Measurements from ENCODE around the gene BPIFB1. TPM values are rescaled to one million over a fixed set of nuclear protein-coding genes. Genes with fewer than 3 reads are reported as not detected.

Gene BPIFB1
- total and polyA plus RNA-seq, 2 of the 13 experiments (the other 11 are each of a cell fraction or from before 2014, with no cell fraction given), result 0.82 to 4.4 TPM

- TF ChIP-seq ZNF687 (CRISPR knock-in tag; IDR thresholded peaks at IDR 0.05), result peak; percentile 59
- TF ChIP-seq ZNF773 (CRISPR knock-in tag; IDR thresholded peaks at IDR 0.05; ENCODE audit: borderline replicate concordance), result no peak
- no peak for TF ChIP-seq ZNF431 (CRISPR knock-in tag; IDR thresholded peaks at IDR 0.05; ENCODE audit: borderline replicate concordance, low read depth)
- no peak for TF ChIP-seq HNRNPK (IDR thresholded peaks at IDR 0.05; ENCODE audit: low read depth, low read length, poor library complexity, severe bottlenecking)
- 0 out of 2 replicates have a peak, but pooled peaks have one; percentile 20 for TF ChIP-seq HCFC1 (IDR thresholded peaks at IDR 0.05; ENCODE audit: low read depth, low read length)
- TF ChIP-seq PHF8 (CRISPR knock-in tag; IDR thresholded peaks at IDR 0.05), result no peak
- TF ChIP-seq MLLT10 (CRISPR knock-in tag; IDR thresholded peaks at IDR 0.05), result no peak
- no peak for TF ChIP-seq TSC22D2 (CRISPR knock-in tag; IDR thresholded peaks at IDR 0.05; ENCODE audit: borderline replicate concordance)
- TF ChIP-seq MNT (IDR thresholded peaks at IDR 0.05), result no peak
- no peak for TF ChIP-seq SUZ12 (IDR thresholded peaks at IDR 0.05; ENCODE audit: low read depth, low read length)
- no peak for TF ChIP-seq SP5 (CRISPR knock-in tag; IDR thresholded peaks at IDR 0.05; ENCODE audit: borderline replicate concordance, low read depth)
- no peak for TF ChIP-seq TEAD2 (CRISPR knock-in tag; IDR thresholded peaks at IDR 0.05)
- 0 out of 2 replicates have a peak, but pooled peaks have one; percentile 61 for TF ChIP-seq ZNF280D (CRISPR knock-in tag; IDR thresholded peaks at IDR 0.05)
- no peak for TF ChIP-seq ZNF784 (CRISPR knock-in tag; IDR thresholded peaks at IDR 0.05; ENCODE audit: borderline replicate concordance)
- TF ChIP-seq KLF9 (CRISPR knock-in tag; IDR thresholded peaks at IDR 0.05; ENCODE audit: low read depth), result no peak
- TF ChIP-seq ZFX (CRISPR knock-in tag; IDR thresholded peaks at IDR 0.05; ENCODE audit: low read depth), result peak; percentile 60; the same call in 1 of the 2 replicates
- peak; percentile 66; the same call in 1 of the 2 replicates for TF ChIP-seq ZNF768 (CRISPR knock-in tag; IDR thresholded peaks at IDR 0.05)
- peak; percentile 31; the same call in 1 of the 2 replicates for TF ChIP-seq ZNF619 (CRISPR knock-in tag; IDR thresholded peaks at IDR 0.05)
- no peak for TF ChIP-seq SETDB1 (CRISPR knock-in tag; IDR thresholded peaks at IDR 0.05; ENCODE audit: borderline replicate concordance)
- 0 out of 2 replicates have a peak, but pooled peaks have one; percentile 58 for TF ChIP-seq ZNF34 (CRISPR knock-in tag; IDR thresholded peaks at IDR 0.05; ENCODE audit: borderline replicate concordance)
Observed at GRCh38 chr20:33299111-33299603, 16.1 kb downstream of the BPIFB1 start (continued).

Data from HepG2 (cell line).